ENCODE data around the gene SMARCC1.

DNA sequence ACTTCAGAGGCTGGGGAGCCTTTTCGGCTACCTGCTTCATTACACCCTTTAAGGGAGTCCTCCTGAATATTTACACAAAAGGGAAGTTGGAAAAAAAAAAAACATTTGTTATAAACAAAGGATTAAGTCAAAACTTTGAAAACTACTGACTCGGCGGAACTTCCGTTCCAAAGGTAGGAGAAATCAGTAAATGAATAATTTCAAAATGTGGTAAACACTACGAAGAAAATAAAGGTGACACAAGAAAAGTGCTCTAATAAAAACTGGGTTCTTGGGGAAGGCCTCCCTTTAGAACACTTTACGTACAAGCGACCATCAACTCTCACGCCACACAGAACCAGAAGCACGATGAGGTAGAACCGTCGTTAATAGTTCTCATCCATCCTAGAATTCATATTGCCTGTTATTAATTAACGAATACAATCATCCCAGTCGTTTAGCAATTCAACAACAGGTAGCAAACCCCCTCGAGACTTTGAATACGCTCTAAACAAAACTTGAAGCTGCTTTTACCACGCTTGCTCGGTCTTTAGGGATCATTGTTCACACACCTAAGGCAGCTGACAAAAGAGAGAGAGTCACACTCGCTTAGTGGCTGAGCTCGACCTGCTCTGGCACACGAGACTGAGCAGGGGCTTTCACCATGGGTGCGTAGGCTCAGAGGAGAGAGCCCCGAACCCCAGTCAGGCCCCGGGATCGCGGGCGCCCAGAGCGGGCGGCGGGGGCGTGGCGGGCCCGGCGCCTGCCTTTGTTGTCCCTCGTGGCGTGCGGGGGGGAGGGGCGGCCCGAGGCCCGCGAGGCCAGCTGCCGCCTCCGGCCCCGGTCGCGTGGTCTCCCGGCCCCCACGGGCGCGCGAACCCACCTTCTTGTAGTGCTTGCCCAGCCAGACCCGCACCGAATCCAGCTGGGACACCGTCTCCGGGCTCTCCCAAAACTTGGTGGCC, 680 bp downstream of the SMARCC1 start:
- TF ChIP-seq CTCF (IDR thresholded peaks at IDR 0.05; ENCODE audit: insufficient read depth, low read length) (no peak), POLR2AphosphoS5 (IDR thresholded peaks at IDR 0.05; ENCODE audit: low read depth) (no peak; the same call in 1 of the 2 replicates), GABPA (IDR thresholded peaks at IDR 0.05; ENCODE audit: low read depth) (no peak), REST (IDR thresholded peaks at IDR 0.05; ENCODE audit: insufficient replicate concordance, low read depth) (no peak)

All from HL-60 (cell line).